MM.1S (cell line): ENCODE measurements around the gene ZNF142.

Experiments used
- DNase-seq: peaks from one replicate; pipeline ENCODE4 v3.0.0-alpha.2; 2015
- H2AFZ ChIP-seq: fragments of 300-600 bp; sonication (generic); 2 replicates; pipeline ENCODE4 v1.6.0; 2016; ENCODE audit warnings: antibody characterized with exemption, low read length
- H3F3A ChIP-seq: fragments of 300-600 bp; sonication (generic); 2 replicates; pipeline ENCODE4 v1.6.1; 2016; ENCODE audit warnings: mild to moderate bottlenecking, antibody characterized with exemption, low read length, moderate library complexity, mixed read lengths; ENCODE audit not compliant: insufficient read depth
- H3K27ac ChIP-seq: fragments of 300-600 bp; sonication (generic); 2 replicates; pipeline ENCODE4 v1.5.1; 2016; ENCODE audit warnings: mild to moderate bottlenecking, low read length
- H3K27me3 ChIP-seq: fragments of 300-600 bp; sonication (generic); replicated peaks from 2 replicates; pipeline ENCODE4 v1.6.0; 2016; ENCODE audit warnings: low read length; ENCODE audit not compliant: insufficient read depth
- H3K36me3 ChIP-seq: fragments of 300-600 bp; sonication (generic); replicated peaks from 2 replicates; pipeline ENCODE4 v1.6.1; 2016; ENCODE audit warnings: mild to moderate bottlenecking, low read length, mixed read lengths; ENCODE audit not compliant: insufficient read depth
- H3K4me1 ChIP-seq: fragments of 300-600 bp; sonication (generic); 2 replicates; pipeline ENCODE4 v1.6.1; 2016; ENCODE audit warnings: low read length, mixed read lengths
- H3K4me2 ChIP-seq: fragments of 300-600 bp; sonication (generic); 2 replicates; pipeline ENCODE4 v1.6.0; 2016; ENCODE audit warnings: low read depth, low read length
- H3K4me3 ChIP-seq: fragments of 300-600 bp; sonication (generic); 2 replicates; pipeline ENCODE4 v1.5.1; 2016; ENCODE audit warnings: low read length, mixed read lengths
- H3K79me2 ChIP-seq: fragments of 300-600 bp; sonication (generic); 2 replicates; pipeline ENCODE4 v1.6.1; 2016; ENCODE audit warnings: mixed run types, low read length, mixed read lengths
- H3K9ac ChIP-seq: fragments of 300-600 bp; sonication (generic); 2 replicates; pipeline ENCODE4 v1.6.1; 2016; ENCODE audit warnings: low read length, mixed read lengths
- H3K9me2 ChIP-seq: fragments of 300-600 bp; sonication (generic); replicated peaks from 2 replicates; pipeline ENCODE4 v1.6.1; 2016; ENCODE audit warnings: mild to moderate bottlenecking, low read length, mixed read lengths; ENCODE audit not compliant: insufficient read depth
- H3K9me3 ChIP-seq: fragments of 300-600 bp; sonication (generic); replicated peaks from 2 replicates; pipeline ENCODE4 v1.6.1; 2016; ENCODE audit warnings: mild to moderate bottlenecking, low read length, mixed read lengths; ENCODE audit not compliant: insufficient read depth
- H4K20me1 ChIP-seq: fragments of 300-600 bp; sonication (generic); 2 replicates; pipeline ENCODE4 v1.6.1; 2016; ENCODE audit warnings: mild to moderate bottlenecking, low read length, moderate library complexity, mixed read lengths; ENCODE audit not compliant: insufficient read depth
- EZH2 ChIP-seq: fragments of 300-600 bp; sonication (generic); optimal IDR thresholded peaks from 2 replicates; pipeline ENCODE3; 2017; ENCODE audit warnings: low read depth, mild to moderate bottlenecking, antibody characterized with exemption, low read length, mixed read lengths
- EZH2phosphoT487 ChIP-seq: fragments of 300-600 bp; sonication (generic); IDR thresholded peaks from 2 replicates; pipeline ENCODE4 v1.6.1; 2018; ENCODE audit warnings: antibody characterized with exemption, low read length
- TF ChIP-seq, protein P1 (sequence below): fragments of 300-600 bp; sonication (generic); IDR thresholded peaks from 2 replicates; pipeline ENCODE4 v1.5.1; 2016; ENCODE audit warnings: antibody characterized with exemption, low read length, mixed read lengths

ZNF142 gene

GRCh38 chr2:218631837-218632236, 27.6 kb downstream of the ZNF142 start:
- Histone ChIP-seq H3K9ac (no peak overlapping the region), H3K79me2 (no peaks in the 10 kb centered on the region), H2AFZ (no peak overlapping the region), H3K9me2 (no peaks in the 10 kb centered on the region), H3K27ac (no peak overlapping the region), H4K20me1 (no peaks in the 10 kb centered on the region), H3K27me3 (no peaks in the 10 kb centered on the region), H3K36me3 (no peaks in the 10 kb centered on the region; the same call in 1 of the 2 replicates), H3K4me1 (no peaks in the 10 kb centered on the region), H3F3A (no peaks in the 10 kb centered on the region), H3K4me2 (no peak overlapping the region), H3K9me3 (no peaks in the 10 kb centered on the region), H3K4me3 (no peak overlapping the region)
- DNase-seq = no peak
- TF ChIP-seq, protein P1, sequence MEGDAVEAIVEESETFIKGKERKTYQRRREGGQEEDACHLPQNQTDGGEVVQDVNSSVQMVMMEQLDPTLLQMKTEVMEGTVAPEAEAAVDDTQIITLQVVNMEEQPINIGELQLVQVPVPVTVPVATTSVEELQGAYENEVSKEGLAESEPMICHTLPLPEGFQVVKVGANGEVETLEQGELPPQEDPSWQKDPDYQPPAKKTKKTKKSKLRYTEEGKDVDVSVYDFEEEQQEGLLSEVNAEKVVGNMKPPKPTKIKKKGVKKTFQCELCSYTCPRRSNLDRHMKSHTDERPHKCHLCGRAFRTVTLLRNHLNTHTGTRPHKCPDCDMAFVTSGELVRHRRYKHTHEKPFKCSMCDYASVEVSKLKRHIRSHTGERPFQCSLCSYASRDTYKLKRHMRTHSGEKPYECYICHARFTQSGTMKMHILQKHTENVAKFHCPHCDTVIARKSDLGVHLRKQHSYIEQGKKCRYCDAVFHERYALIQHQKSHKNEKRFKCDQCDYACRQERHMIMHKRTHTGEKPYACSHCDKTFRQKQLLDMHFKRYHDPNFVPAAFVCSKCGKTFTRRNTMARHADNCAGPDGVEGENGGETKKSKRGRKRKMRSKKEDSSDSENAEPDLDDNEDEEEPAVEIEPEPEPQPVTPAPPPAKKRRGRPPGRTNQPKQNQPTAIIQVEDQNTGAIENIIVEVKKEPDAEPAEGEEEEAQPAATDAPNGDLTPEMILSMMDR = no peak
- TF ChIP-seq EZH2 (no peak), EZH2phosphoT487 (no peak)

GRCh38 chr2:218627939-218628338, 31.5 kb downstream of the ZNF142 start:
- DNase-seq = no peak
- H3K4me2 ChIP-seq = no peak overlapping the region
- no peaks in the 10 kb centered on the region for H3K79me2 ChIP-seq
- H3K9me2 ChIP-seq = no peaks in the 10 kb centered on the region
- no peaks in the 10 kb centered on the region for H3K36me3 ChIP-seq
- H3K27me3 ChIP-seq = no peaks in the 10 kb centered on the region
- H3K4me3 ChIP-seq = no peak overlapping the region
- no peak overlapping the region for H2AFZ ChIP-seq
- H4K20me1 ChIP-seq = no peaks in the 10 kb centered on the region
- no peaks in the 10 kb centered on the region for H3K9me3 ChIP-seq
- TF ChIP-seq, protein P1 = no peak
- no peak for TF ChIP-seq EZH2
- TF ChIP-seq EZH2phosphoT487 = no peak
- H3K27ac ChIP-seq = no peak overlapping the region
- no peak overlapping the region for H3K9ac ChIP-seq
- H3F3A ChIP-seq = no peaks in the 10 kb centered on the region
- no peaks in the 10 kb centered on the region for H3K4me1 ChIP-seq

DNA sequence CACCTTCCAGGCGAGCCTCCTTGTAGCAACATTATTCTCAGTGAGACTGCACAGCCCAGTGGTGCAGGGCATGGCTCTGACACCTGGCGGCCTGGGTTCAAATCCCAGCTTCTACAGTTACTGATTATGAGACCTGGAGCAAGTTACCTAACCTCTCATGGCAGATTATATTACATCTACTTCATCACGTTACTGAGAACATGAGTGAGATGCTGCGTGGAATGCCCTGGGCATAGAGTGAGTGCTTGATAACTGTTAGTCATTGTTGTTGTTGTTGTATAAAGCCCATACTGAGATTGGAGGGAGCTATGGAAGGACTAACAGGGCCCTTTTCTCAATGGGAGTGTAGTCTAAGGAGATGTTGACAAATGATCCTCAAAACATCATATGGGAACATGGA, 33.1 kb downstream of the ZNF142 start:
- no peak overlapping the region for H2AFZ ChIP-seq
- no peak for DNase-seq

More for the DNA sequence above, 33.1 kb downstream of the ZNF142 start:
- Histone ChIP-seq H3K27me3 (no peaks in the 10 kb centered on the region), H3K27ac (no peak overlapping the region), H3K36me3 (no peaks in the 10 kb centered on the region), H3F3A (no peaks in the 10 kb centered on the region), H4K20me1 (no peaks in the 10 kb centered on the region), H3K4me3 (no peak overlapping the region), H3K4me2 (no peak overlapping the region), H3K79me2 (no peaks in the 10 kb centered on the region), H3K9me2 (no peaks in the 10 kb centered on the region), H3K4me1 (no peaks in the 10 kb centered on the region), H3K9ac (no peak overlapping the region), H3K9me3 (no peaks in the 10 kb centered on the region)
- no peak for TF ChIP-seq EZH2phosphoT487
- TF ChIP-seq EZH2 = no peak
- TF ChIP-seq, protein P1 = no peak
